Vagina (tissue), 2 donors: ENCODE measurements around the gene PCNX4. TPM values are rescaled to one million over a fixed set of nuclear protein-coding genes. Genes with fewer than 3 reads are reported as not detected.
"Not testable (repeated sequence)": the region's sequence is repeated elsewhere in the genome, so short reads cannot be mapped to it uniquely, and the experiment has no call there.

ENCODE experiments used
- DNase-seq, 2 donors: peaks; one replicate each; pipeline ENCODE4 v3.0.0-alpha.2; 2017; ENCODE audit errors: extremely low spot score in 2 of 2
- H3K27ac ChIP-seq: fragments of 200-600 bp; sonication (generic); one replicate; pipeline ENCODE4 v1.5.1; 2019
- H3K27me3 ChIP-seq: fragments of 200-600 bp; sonication (generic); one replicate; pipeline ENCODE4 v1.5.1; 2019
- H3K36me3 ChIP-seq, 2 donors: fragments of 200-600 bp; sonication (generic); one replicate each; pipeline ENCODE4 v1.5.1; 2017 to 2019
- H3K4me1 ChIP-seq: fragments of 200-600 bp; sonication (generic); one replicate; pipeline ENCODE4 v1.5.1; 2019
- H3K4me3 ChIP-seq, 2 donors: fragments of 200-600 bp; sonication (generic); 1 replicate in 1 of 2; 2 replicates in 1 of 2; pipeline ENCODE4 v1.5.1; 2016 to 2019
- H3K9me3 ChIP-seq: fragments of 200-600 bp; sonication (generic); one replicate; pipeline ENCODE4 v1.5.1; 2019
- CTCF ChIP-seq, 3 experiments: fragments of 450-650 bp in 2 of 3; fragments of 200-600 bp in 1 of 3; sonication (generic) in 1 of 3; IDR thresholded peaks; one replicate each; pipeline ENCODE4 v1.5.1; 2017 to 2019; ENCODE audit warnings: antibody characterized with exemption in 3 of 3, mild to moderate bottlenecking in 2 of 3, moderate library complexity in 2 of 3
- POLR2A ChIP-seq, 2 donors: fragments of 450-650 bp; IDR thresholded peaks; one replicate each; pipeline ENCODE4 v1.6.1; 2017; ENCODE audit warnings: antibody characterized with exemption in 2 of 2, mild to moderate bottlenecking in 2 of 2, moderate library complexity in 2 of 2
- POLR2AphosphoS5 ChIP-seq, 2 donors: sonication (generic); formaldehyde crosslinking; IDR thresholded peaks; one replicate each; pipeline ENCODE4 v1.9.0; 2017; ENCODE audit warnings: antibody characterized with exemption in 2 of 2, mild to moderate bottlenecking in 2 of 2, low read depth in 1 of 2; ENCODE audit not compliant: insufficient read depth in 1 of 2
- intact Hi-C: fragments of 100-400 bp; cut with DNase I; formaldehyde crosslinking; loops from one replicate; pipeline ENCODE4 v1.15.1; 2023
- total RNA-seq: library from RNA; depleted of rRNA; stranded (reverse); fragments of >200 nt; gene quantifications from one replicate; pipeline ENCODE4 v1.2.3, GENCODE V29; 2016

Gene PCNX4
- 51.6 TPM for total RNA-seq

DNA sequence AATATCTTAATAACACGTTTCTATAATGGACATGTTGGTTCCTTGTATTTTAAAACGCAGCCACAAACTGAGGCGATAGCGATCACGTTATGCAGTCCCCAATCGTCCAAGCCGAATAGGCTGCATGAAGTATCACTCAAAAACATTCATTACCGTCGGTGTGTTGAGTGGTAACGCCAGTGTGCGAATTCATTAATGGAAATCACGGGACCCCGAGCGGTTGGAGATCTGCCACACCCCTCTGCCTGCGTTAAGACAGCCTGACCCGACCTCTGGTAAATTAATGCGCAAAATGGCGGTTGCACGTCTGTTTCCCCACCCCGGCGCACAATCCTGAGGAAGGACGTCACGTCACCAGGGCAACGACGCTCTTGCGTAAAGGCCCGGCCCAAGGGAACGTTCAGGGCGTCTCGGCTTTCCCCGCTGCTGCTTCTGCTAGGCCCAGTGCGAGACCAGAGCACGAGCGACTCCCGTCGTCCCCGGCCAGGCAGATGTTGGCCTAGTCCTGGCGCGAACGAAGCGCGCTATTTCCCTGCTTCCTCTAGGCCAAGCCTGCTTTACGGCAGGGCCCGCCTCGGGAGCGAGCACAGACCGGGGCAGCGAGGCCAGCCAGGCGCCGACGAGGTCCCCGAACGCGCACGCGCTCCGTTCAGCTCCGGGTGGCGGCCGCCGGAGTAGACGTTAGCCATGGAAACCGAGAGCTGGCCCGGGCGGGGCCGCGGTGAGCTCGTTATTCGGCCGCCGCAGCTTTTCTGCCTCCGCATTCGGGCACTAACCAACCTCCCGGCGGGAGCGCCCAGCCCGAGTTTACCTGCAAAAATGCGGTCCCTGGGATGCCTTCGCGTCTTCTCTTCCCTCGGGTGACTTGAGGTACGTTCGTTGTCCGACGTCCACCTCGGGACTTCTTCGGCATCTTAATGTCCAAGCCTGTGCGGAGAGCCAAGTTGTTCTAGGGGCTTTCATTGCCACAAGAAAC lies at the start of gene PCNX4:
PCNX4 (plus strand) TSS at position 374 of the 976 bp plus-strand sequence. CDS start 15,716 bp downstream, outside the sequence.
- Histone ChIP-seq H3K27me3 (no peaks in the 10 kb centered on the region), H3K27ac (peak within 1 kb of the TSS; percentile 84), H3K9me3 (no peaks in the 10 kb centered on the region), H3K4me1 (peaks cover 41% of the 10 kb centered on the region), H3K36me3 (no peaks in the 10 kb centered on the region), H3K4me3 (peak within 1 kb of the TSS; percentile 56 to 84)
- no peak for TF ChIP-seq CTCF (IDR thresholded peaks at IDR 0.05)
- peak in 1 of 2 donors; percentile 87 for TF ChIP-seq POLR2A (IDR thresholded peaks at IDR 0.05)
- peak; percentile 94 to 99 for TF ChIP-seq POLR2AphosphoS5 (IDR thresholded peaks at IDR 0.05; ENCODE audit: insufficient read depth in 1 of 2, low read depth in 1 of 2)
- intact Hi-C loops = loop anchor here (2.0 kb wide), 1 partner anchor 73 kb away; the partner anchor contains the start of gene DHRS7
- peak in 1 of 2 donors; percentile 98 for DNase-seq

GRCh38 chr14:60047976-60048375 lies 43.7 kb upstream of the PCNX4 start:
- H3K4me1 ChIP-seq, H3K36me3 ChIP-seq, H3K27me3 ChIP-seq, DNase-seq, H3K9me3 ChIP-seq, intact Hi-C loops, H3K27ac ChIP-seq, H3K4me3 ChIP-seq: not testable (repeated sequence)

DNA sequence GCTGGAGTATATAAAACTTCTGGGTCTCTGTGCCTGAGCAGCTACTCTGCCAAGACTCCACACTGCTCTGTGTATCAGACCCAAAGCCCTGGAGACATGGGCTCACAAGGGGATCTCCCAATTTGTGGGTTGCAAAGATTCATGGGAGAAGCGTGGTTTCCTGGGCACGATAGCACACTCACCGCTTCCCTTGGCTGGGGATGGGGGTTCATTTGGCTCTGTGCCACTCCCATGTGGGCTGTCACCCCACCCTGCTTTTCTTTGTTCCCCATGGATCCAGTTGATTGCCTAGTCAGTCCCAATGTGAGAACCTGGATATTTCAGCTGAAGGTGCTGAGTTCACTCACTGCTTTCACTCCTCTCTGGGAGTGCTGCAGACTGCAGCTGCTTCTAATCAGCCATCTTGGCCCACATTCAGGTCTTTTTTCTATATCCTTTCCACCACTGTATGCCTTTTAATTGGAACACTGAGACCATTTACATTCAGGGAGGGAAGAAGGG lies 40.0 kb upstream of the PCNX4 start:
- intact Hi-C loops = loop anchor here (10.0 kb wide), 1 partner anchor 87 kb away; no protein-coding TSS in a partner anchor
- Histone ChIP-seq H3K27ac (no peak overlapping the region), H3K9me3 (no peaks in the 10 kb centered on the region), H3K27me3 (no peaks in the 10 kb centered on the region), H3K4me3 (no peak overlapping the region), H3K36me3 (no peaks in the 10 kb centered on the region), H3K4me1 (no peaks in the 10 kb centered on the region)
- TF ChIP-seq CTCF (IDR thresholded peaks at IDR 0.05) = no peak
- TF ChIP-seq POLR2AphosphoS5 (IDR thresholded peaks at IDR 0.05; ENCODE audit: insufficient read depth in 1 of 2, low read depth in 1 of 2) = no peak
- TF ChIP-seq POLR2A (IDR thresholded peaks at IDR 0.05) = no peak
- DNase-seq = no peak

DNA sequence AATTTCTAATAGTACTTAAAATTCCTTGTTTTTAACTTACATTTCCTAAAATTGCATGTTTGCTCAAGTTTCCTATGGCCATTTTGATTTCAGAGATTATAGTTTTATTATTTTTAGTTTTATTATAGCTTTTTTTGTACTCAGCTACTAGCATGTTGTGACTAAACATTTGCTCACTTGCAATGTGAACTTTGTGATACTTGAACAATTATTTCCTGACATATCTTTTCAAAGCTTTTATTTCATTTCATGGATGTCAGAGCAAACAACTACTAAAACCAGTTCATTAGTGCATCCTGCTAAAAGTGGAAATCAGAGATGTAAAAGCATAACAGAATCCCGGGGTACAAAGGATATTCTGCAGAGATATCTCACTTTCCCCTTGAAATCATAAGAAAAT lies 33.6 kb upstream of the PCNX4 start:
- no peaks in the 10 kb centered on the region for H3K9me3 ChIP-seq
- peaks cover 3% of the 10 kb centered on the region for H3K4me1 ChIP-seq
- H3K27ac ChIP-seq = no peak overlapping the region
- no peak overlapping the region for H3K4me3 ChIP-seq
- DNase-seq = no peak
- intact Hi-C loops = loop anchor here (10.0 kb wide), 1 partner anchor 93 kb away; no protein-coding TSS in a partner anchor
- no peaks in the 10 kb centered on the region for H3K36me3 ChIP-seq
- no peak for TF ChIP-seq POLR2AphosphoS5 (IDR thresholded peaks at IDR 0.05; ENCODE audit: insufficient read depth in 1 of 2, low read depth in 1 of 2)
- TF ChIP-seq POLR2A (IDR thresholded peaks at IDR 0.05) = no peak
- TF ChIP-seq CTCF (IDR thresholded peaks at IDR 0.05) = no peak
- H3K27me3 ChIP-seq = no peaks in the 10 kb centered on the region

- intact Hi-C loops = loop anchor here (10.0 kb wide), 1 partner anchor 123 kb away; no protein-coding TSS in a partner anchor
- Histone ChIP-seq H3K36me3 (no peaks in the 10 kb centered on the region), H3K27me3 (no peaks in the 10 kb centered on the region), H3K4me1 (peaks cover 3% of the 10 kb centered on the region), H3K27ac (no peak overlapping the region), H3K4me3 (no peak overlapping the region), H3K9me3 (no peaks in the 10 kb centered on the region)
- no peak for DNase-seq
- TF ChIP-seq CTCF (IDR thresholded peaks at IDR 0.05) (no peak), POLR2A (IDR thresholded peaks at IDR 0.05) (no peak), POLR2AphosphoS5 (IDR thresholded peaks at IDR 0.05; ENCODE audit: insufficient read depth in 1 of 2, low read depth in 1 of 2) (no peak)
Measured at GRCh38 chr14:60061371-60061770, 30.4 kb upstream of the PCNX4 start.
